ENCODE results near the gene FAM174C.

DNA sequence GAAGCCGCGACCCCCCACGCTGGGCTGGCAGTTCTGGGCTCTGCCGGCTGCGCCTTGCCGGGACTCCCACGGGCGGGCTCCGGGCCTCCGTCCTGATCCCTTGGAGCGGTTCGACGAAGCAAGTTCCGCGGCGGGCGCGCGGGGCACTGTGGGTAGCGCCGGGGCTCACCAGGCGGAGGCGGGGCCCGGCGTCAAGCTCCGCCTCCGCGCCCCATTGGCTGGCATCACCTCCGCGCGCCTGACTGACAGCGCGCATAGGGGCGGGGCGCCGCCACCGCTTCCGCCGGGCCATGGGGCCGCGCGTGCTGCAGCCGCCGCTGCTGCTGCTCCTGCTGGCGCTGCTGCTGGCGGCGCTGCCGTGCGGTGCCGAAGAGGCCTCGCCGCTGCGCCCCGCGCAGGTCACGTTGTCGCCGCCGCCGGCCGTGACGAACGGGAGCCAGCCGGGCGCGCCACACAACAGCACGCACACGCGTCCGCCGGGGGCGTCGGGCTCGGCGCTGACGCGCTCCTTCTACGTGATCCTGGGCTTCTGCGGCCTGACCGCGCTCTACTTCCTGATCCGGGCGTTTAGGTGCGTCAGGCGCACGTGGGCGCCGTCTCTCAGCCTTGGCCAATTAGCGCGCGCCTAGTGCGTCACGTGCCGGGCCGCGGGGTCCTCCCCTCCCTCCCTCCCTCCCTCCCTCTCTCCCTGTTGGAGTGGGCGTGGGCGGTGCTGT is at the start of gene FAM174C:
- TF ChIP-seq, protein P1, sequence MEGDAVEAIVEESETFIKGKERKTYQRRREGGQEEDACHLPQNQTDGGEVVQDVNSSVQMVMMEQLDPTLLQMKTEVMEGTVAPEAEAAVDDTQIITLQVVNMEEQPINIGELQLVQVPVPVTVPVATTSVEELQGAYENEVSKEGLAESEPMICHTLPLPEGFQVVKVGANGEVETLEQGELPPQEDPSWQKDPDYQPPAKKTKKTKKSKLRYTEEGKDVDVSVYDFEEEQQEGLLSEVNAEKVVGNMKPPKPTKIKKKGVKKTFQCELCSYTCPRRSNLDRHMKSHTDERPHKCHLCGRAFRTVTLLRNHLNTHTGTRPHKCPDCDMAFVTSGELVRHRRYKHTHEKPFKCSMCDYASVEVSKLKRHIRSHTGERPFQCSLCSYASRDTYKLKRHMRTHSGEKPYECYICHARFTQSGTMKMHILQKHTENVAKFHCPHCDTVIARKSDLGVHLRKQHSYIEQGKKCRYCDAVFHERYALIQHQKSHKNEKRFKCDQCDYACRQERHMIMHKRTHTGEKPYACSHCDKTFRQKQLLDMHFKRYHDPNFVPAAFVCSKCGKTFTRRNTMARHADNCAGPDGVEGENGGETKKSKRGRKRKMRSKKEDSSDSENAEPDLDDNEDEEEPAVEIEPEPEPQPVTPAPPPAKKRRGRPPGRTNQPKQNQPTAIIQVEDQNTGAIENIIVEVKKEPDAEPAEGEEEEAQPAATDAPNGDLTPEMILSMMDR (IDR thresholded peaks at IDR 0.05): peak; percentile 8; the same call in 1 of the 2 replicates
- TF ChIP-seq ZFX (IDR thresholded peaks at IDR 0.05; ENCODE audit: borderline replicate concordance): no peak
